ENCODE data around the gene ATP8A2.
"Not testable (repeated sequence)": the region's sequence is repeated elsewhere in the genome, so short reads cannot be mapped to it uniquely, and the experiment has no call there.

ATP8A2 gene

DNA sequence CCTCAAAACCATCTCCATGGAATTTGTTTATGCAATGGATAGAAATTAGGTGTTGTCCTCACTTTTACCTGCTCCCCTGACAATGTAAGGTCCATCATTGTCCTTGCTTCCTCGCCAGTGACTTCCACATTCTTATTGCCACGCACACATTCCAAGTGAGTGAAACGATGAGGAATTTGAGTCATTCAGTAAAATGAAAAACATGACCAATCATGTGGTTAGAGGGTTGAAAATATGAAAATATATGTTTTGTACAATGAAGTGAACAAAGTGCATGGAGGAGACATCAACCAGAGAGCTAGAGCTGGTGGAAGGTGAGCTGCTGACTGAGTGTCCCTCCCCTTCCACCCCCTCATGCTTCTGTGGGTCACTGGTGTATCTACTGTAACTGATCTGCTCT lies 91.7 kb downstream of the ATP8A2 start:
- DNase-seq (ENCODE audit: low spot score) = peak; percentile 84

DNA sequence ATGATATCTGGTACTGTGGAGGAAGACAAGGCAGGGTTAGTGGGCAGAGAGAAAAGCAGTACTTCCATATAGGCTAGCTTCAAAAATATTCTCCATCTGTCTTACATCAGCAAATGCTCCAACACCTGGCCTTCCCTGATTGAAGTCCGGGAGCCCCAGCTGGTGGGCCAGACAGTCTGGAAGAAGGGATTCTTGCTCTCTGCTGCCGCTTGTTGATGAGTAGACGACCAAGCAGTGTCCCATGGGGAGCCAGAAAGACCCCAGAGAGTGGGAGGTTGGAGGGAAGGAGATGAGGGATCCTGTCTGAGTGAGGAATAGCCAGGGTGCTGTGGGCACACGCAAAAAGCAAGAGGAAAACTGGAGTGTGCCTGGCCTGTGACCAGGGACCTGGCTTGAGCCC lies 95.1 kb downstream of the ATP8A2 start:
- no peak for DNase-seq (ENCODE audit: low spot score)

DNA sequence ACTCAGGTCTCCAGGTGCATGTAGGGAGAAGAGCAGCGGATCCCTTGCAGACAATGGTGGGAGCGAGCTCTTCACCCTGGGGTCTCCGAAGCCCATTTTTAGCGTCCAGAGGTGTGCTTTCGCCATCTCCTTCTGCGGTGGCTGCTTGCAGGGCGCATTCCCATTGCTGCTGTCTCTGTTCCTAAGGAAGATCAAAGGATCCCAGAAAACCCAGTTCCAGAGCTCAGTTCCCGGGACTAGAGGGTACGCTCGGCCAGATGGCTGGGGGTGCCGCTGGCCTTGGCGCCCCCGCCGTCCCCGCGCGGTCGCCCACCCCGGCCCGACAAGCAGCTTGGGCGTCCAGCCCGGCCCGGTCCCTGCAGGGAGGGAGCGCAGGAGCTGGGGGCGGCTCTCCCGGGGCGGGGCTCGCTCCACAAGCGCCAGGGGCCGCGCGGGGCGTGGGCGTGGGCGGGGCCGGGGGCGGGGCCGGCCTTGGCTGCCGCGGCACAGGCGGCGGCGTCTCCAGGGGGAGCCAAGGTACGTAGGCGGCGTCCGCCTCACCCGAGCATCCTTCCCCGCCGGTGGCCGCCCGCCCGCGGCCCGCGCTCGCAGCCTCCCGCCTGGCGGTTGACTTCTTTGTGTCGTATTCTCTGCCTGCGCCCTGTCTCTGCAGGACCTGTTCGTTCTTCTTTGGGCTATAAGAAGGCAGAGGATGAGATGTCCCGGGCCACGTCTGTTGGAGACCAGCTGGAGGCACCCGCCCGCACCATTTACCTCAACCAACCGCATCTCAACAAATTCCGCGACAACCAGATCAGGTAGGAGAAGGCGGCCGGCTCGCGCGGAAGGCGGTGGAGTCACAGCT lies 96.8 kb downstream of the ATP8A2 start:
- peak; percentile 49 for DNase-seq (ENCODE audit: low spot score)

DNA sequence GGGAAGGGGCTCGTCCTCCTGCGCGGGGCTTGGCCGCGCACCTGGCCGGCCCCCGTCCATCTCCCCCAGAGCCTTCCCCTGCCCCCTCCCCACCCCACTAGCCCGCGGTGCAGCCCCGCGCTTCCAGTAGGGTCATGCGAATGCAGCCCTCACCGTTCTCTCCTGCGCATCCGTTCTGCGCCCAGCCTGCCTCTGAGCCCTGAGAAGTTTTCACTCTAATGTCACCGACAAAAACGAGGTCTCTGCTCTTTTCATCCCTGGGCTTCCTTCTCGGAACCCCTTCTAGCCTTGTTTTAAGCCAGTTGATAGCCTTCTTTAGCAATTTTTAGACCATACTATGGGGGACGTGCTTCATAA lies 97.4 kb downstream of the ATP8A2 start:
- no peak for DNase-seq (ENCODE audit: low spot score)

DNA sequence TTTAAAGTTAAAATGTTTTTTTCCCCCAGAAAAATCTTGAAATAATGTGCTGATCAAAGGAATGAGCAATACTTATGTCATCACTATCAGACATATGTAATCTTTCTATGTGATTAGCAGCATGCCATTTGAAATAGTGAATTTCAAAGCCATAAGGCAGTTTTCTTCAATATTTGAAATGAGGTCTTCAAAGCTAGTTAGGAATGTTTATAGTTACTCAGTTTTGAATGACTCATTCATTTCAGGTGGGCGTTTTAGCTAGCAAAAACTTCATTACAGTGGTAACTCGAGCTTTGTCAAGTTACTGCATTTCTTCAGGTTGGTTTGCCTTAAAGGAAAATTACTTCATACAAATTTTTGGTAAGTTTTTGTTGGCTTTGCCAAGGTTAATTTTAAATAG lies 102.1 kb downstream of the ATP8A2 start:
- DNase-seq (ENCODE audit: low spot score) = peak; percentile 13

GRCh38 chr13:25478186-25478585 lies 106.4 kb downstream of the ATP8A2 start:
- peak; percentile 31 for DNase-seq (ENCODE audit: low spot score)

- DNase-seq (ENCODE audit: low spot score) = peak; percentile 11
Measured at GRCh38 chr13:25489238-25489637, 117.5 kb downstream of the ATP8A2 start.

DNA sequence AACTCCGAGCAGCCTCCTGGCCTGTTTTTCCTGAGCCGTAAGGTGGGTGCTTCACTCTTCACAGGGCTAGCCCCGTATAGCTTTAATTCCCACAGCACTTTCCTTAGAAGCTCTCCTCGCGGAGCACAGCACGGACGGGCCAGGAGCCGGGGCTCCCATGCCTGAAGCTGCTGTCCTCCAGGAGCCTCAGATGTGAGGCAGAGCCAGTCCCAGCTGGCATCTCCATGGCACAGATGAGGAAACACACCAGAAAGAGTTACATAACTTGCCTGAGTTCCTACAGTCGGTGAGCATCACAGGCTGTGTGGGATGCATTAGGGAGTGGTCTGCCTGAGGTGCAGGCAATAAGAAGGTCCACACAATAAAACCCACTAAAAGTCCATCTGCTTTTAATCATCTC lies 118.5 kb downstream of the ATP8A2 start:
- no peak for DNase-seq (ENCODE audit: low spot score)

DNA sequence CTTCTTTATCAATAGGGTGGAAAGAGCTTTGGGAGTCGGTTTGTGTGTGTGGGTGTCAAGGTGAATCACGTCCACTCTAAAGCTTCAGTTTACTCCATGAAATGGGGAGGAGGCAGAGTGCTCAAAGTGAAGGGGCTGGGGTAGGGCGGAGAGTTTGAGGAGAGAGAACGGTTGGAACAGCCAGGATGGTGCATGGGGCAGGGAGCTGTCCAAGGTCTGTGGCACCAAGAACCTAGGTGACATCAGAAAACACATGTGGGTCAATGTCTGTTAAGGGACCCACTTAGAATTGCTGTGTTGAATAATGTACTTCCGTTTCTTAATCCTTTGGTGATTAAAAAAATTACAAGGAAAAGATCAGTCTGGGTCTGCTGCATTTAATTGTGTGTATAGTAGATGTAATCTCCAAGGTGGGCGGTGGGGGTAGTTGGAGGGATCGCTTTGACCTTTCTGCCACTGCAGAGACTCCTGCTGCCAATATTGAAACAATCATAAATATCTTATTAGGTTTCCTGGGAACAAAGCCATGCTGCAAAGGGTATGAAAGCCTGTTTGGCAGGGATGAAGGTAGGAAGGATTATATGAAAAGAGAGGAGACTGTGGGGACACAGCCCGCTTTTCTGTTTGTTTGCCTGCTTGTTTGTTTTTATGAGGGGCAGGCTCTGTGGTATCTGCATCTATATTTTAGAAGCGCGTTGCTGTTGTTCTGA lies 122.3 kb downstream of the ATP8A2 start:
- no peak for DNase-seq (ENCODE audit: low spot score)

- DNase-seq (ENCODE audit: low spot score) = no peak
Measured at GRCh38 chr13:25494698-25495411, 123.1 kb downstream of the ATP8A2 start.

GRCh38 chr13:25501231-25501630 lies 129.5 kb downstream of the ATP8A2 start:
- no peak for DNase-seq (ENCODE audit: low spot score)

GRCh38 chr13:25502031-25502430 lies 130.3 kb downstream of the ATP8A2 start:
- no peak for DNase-seq (ENCODE audit: low spot score)

GRCh38 chr13:25502551-25502950 lies 130.8 kb downstream of the ATP8A2 start:
- DNase-seq (ENCODE audit: low spot score) = no peak

DNA sequence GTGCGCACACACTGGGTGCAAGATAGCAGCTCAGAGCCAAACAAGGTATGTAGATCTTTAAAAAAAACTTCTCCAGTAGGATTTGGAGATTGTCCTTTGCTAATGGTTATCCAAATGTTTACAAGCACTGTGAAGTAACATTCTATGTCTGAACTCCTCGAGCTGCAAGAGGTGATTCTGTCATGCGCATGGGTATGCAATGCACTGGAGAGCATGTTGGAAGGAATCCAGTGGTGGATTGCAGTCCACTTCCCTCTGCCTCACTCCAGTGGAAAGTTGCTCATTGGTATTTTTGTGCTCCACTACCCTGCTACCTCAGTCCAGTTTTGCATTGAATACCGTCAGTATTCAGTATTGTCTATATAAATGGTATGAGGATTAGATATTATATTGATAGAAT lies 132.1 kb downstream of the ATP8A2 start:
- DNase-seq (ENCODE audit: low spot score) = no peak

GRCh38 chr13:25507841-25508240 lies 136.1 kb downstream of the ATP8A2 start:
- no peak for DNase-seq (ENCODE audit: low spot score)

GRCh38 chr13:25513060-25513459 lies 141.3 kb downstream of the ATP8A2 start:
- DNase-seq (ENCODE audit: low spot score) = not testable (repeated sequence)

- DNase-seq (ENCODE audit: low spot score) = no peak
Measured at GRCh38 chr13:25518441-25518840, 146.7 kb downstream of the ATP8A2 start.

- no peak for DNase-seq (ENCODE audit: low spot score)
Measured at GRCh38 chr13:25525884-25526283, 154.1 kb downstream of the ATP8A2 start.

DNA sequence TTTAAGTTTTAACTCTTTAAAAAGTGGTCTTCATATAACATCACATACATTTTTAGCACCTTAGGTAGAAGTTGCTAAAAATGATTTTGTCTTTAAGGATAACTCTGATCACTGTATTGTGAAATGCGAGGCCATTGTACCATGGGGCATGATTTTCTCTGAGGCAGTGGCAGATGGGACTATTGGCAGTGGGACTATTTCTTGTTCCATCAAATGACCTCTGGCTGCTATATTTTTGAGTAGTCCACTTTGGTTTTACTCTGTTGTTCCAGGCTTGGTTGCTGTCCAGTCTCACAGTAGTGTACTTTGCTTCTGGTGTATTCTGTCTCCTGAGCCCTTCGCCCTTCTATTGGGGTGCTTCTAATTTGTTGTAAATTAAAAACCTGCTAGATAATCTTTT lies 156.5 kb downstream of the ATP8A2 start:
- no peak for DNase-seq (ENCODE audit: low spot score)

- DNase-seq (ENCODE audit: low spot score) = no peak
Measured at GRCh38 chr13:25529425-25529824, 157.7 kb downstream of the ATP8A2 start.

DNA sequence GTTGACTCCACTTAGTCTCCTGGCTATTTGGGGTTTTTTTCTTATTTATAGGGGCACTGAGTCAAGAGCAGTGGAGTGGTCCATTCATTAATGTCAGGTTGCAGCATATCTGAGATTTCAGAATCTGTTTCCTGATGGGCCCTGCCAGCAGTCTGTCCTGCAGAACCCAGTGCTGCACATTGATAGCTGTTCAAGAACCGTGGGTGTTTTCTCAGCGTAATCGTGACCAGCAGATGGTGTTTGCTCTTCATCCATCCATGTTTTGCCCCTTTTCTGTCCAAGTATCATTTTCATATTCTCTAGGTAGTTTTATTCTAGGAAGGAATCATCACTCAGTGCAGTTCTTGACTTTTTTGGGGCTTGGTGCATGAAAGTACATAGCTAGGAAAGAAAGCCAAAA lies 166.5 kb downstream of the ATP8A2 start:
- DNase-seq (ENCODE audit: low spot score) = no peak

- DNase-seq (ENCODE audit: low spot score) = peak; percentile 40
Measured at GRCh38 chr13:25541434-25542123, 169.8 kb downstream of the ATP8A2 start.

Measured in kidney tubule cell (primary cell).